ENCODE data around the gene POLA1. TPM values are rescaled to one million over a fixed set of nuclear protein-coding genes. Genes with fewer than 3 reads are reported as not detected.

Gene POLA1
- total RNA-seq, 6 experiments from 2014 or later: 2.0 to 4.5 (median 2.8) TPM

GRCh38 chrX:24981030-24981429 is 287.3 kb downstream of the POLA1 start:
- no peak overlapping the region for H3K4me3 ChIP-seq
- intact Hi-C loops (cut with DNase I): no loop called here
- no peak for ATAC-seq
- no peaks in the 10 kb centered on the region for H3K9me3 ChIP-seq
- peaks cover 0 to 5% (median 0%) of the 10 kb centered on the region in 4 donors for H3K4me1 ChIP-seq
- no peaks in the 10 kb centered on the region for H3K36me3 ChIP-seq
- DNase-seq: no peak
- 29% methylated on average over 3 of the region's 3 CpGs for WGBS (ENCODE audit: insufficient coverage, low coverage, low lambda C conversion rate, missing lambda C conversion rate)
- TF ChIP-seq CTCF (IDR thresholded peaks at IDR 0.05) (no peak), POLR2A (IDR thresholded peaks at IDR 0.05) (no peak)
- no peaks in the 10 kb centered on the region for H3K27me3 ChIP-seq
- no peak overlapping the region for H3K27ac ChIP-seq

GRCh38 chrX:24982306-24982965 is 288.7 kb downstream of the POLA1 start:
- DNase-seq (no peak), ATAC-seq (no peak)
- intact Hi-C loops (cut with DNase I): no loop called here
- Histone ChIP-seq H3K36me3 (no peaks in the 10 kb centered on the region), H3K27me3 (no peaks in the 10 kb centered on the region), H3K4me1 (peaks cover 0 to 5% (median 0%) of the 10 kb centered on the region in 4 donors), H3K9me3 (no peaks in the 10 kb centered on the region), H3K27ac (no peak overlapping the region), H3K4me3 (no peak overlapping the region)
- no peak for TF ChIP-seq POLR2A (IDR thresholded peaks at IDR 0.05)
- TF ChIP-seq CTCF (IDR thresholded peaks at IDR 0.05): no peak
- 61% methylated on average over 5 of the region's 5 CpGs for WGBS (ENCODE audit: insufficient coverage, low coverage, low lambda C conversion rate, missing lambda C conversion rate)

GRCh38 chrX:24983931-24984330 is 290.2 kb downstream of the POLA1 start:
- no peak for ATAC-seq
- WGBS (ENCODE audit: insufficient coverage, low coverage, low lambda C conversion rate, missing lambda C conversion rate): 75% methylated on average over 3 of the region's 3 CpGs
- DNase-seq: no peak
- Histone ChIP-seq H3K27me3 (no peaks in the 10 kb centered on the region), H3K4me3 (no peak overlapping the region), H3K4me1 (no peaks in the 10 kb centered on the region), H3K9me3 (no peaks in the 10 kb centered on the region), H3K27ac (no peak overlapping the region), H3K36me3 (no peaks in the 10 kb centered on the region)
- TF ChIP-seq POLR2A (IDR thresholded peaks at IDR 0.05) (no peak), CTCF (IDR thresholded peaks at IDR 0.05) (no peak)
- intact Hi-C loops (cut with DNase I): no loop called here

- no peaks in the 10 kb centered on the region for H3K9me3 ChIP-seq
- no peak for TF ChIP-seq CTCF (IDR thresholded peaks at IDR 0.05)
- no peak for TF ChIP-seq POLR2A (IDR thresholded peaks at IDR 0.05)
- H3K36me3 ChIP-seq: no peaks in the 10 kb centered on the region
- H3K27me3 ChIP-seq: no peaks in the 10 kb centered on the region
- intact Hi-C loops (cut with DNase I): no loop called here
- ATAC-seq (no peak), DNase-seq (no peak)
- 53% methylated on average over 1 of the region's 1 CpG for WGBS (ENCODE audit: insufficient coverage, low coverage, low lambda C conversion rate, missing lambda C conversion rate)
- H3K27ac ChIP-seq: no peak overlapping the region
- H3K4me1 ChIP-seq: no peaks in the 10 kb centered on the region
- no peak overlapping the region for H3K4me3 ChIP-seq
Observed at GRCh38 chrX:24985120-24985519, 291.4 kb downstream of the POLA1 start.
